ENCODE results near the gene MED27. TPM values are rescaled to one million over a fixed set of nuclear protein-coding genes. Genes with fewer than 3 reads are reported as not detected.

The MED27 gene
- total and polyA plus RNA-seq, 7 donors: 11.9 to 19.7 (median 15.6) TPM

GRCh38 chr9:131815970-131816873 is 263.4 kb downstream of the MED27 start:
- intact Hi-C loops (cut with DNase I): no loop called here
- H3K4me1 ChIP-seq: no peaks in the 10 kb centered on the region
- no peak overlapping the region for H3K27ac ChIP-seq
- H3K9me3 ChIP-seq: no peaks in the 10 kb centered on the region
- DNase-seq: no peak
- H3K4me3 ChIP-seq: no peak overlapping the region
- TF ChIP-seq POLR2A (IDR thresholded peaks at IDR 0.05): no peak
- TF ChIP-seq CTCF (IDR thresholded peaks at IDR 0.05): no peak
- no peak for TF ChIP-seq EP300 (IDR thresholded peaks at IDR 0.05)
- TF ChIP-seq POLR2AphosphoS5 (IDR thresholded peaks at IDR 0.05): no peak
- 45 to 53% methylated on average over 19 of the region's 19 CpGs for WGBS, 2 donors
- no peaks in the 10 kb centered on the region for H3K36me3 ChIP-seq
- H3K27me3 ChIP-seq: peaks cover 0 to 65% (median 24%) of the 10 kb centered on the region in 3 donors

GRCh38 chr9:131814707-131815106 is 265.0 kb downstream of the MED27 start:
- H3K36me3 ChIP-seq: no peaks in the 10 kb centered on the region
- H3K9me3 ChIP-seq: no peaks in the 10 kb centered on the region
- H3K27ac ChIP-seq: no peak overlapping the region
- H3K4me1 ChIP-seq: no peaks in the 10 kb centered on the region
- DNase-seq: no peak
- peaks cover 0 to 58% (median 27%) of the 10 kb centered on the region in 3 donors for H3K27me3 ChIP-seq
- no peak for TF ChIP-seq POLR2AphosphoS5 (IDR thresholded peaks at IDR 0.05)
- TF ChIP-seq CTCF (IDR thresholded peaks at IDR 0.05): no peak
- no peak for TF ChIP-seq EP300 (IDR thresholded peaks at IDR 0.05)
- TF ChIP-seq POLR2A (IDR thresholded peaks at IDR 0.05): no peak
- 92 to 93% methylated on average over 6 of the region's 6 CpGs for WGBS, 2 donors
- intact Hi-C loops (cut with DNase I): no loop called here
- H3K4me3 ChIP-seq: no peak overlapping the region

DNA sequence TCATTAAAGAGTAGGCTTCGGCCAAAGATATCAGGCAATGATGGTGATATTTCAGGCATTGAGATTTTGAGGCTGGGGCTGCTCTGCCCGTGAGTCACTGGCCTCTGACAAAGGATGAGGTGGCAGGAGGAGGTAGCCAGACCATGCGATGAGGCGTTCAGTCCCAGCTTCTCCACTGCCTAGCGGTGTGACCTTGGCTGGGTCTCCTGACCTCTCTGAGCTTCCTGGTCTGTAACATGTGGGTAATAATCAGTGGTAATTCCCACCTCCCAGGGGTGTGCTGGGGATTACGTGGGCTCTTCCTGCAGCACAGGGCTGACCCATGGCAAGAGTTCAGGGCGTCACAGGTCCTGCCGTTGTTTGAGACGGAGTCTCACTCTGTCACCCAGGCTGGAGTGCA is 266.6 kb downstream of the MED27 start:
- 76 to 84% methylated on average over 9 of the region's 9 CpGs for WGBS, 2 donors
- TF ChIP-seq POLR2AphosphoS5 (IDR thresholded peaks at IDR 0.05) (no peak), POLR2A (IDR thresholded peaks at IDR 0.05) (no peak), EP300 (IDR thresholded peaks at IDR 0.05) (no peak), CTCF (IDR thresholded peaks at IDR 0.05) (no peak)
- H3K27me3 ChIP-seq: peaks cover 0 to 69% (median 39%) of the 10 kb centered on the region in 3 donors

GRCh38 chr9:131812116-131812790 is 267.4 kb downstream of the MED27 start:
- H3K4me1 ChIP-seq: no peaks in the 10 kb centered on the region
- H3K4me3 ChIP-seq: no peak overlapping the region
- intact Hi-C loops (cut with DNase I): no loop called here
- H3K27ac ChIP-seq: no peak overlapping the region
- H3K27me3 ChIP-seq: peaks cover 0 to 72% (median 39%) of the 10 kb centered on the region in 3 donors
- 81 to 84% methylated on average over 23 of the region's 23 CpGs for WGBS, 2 donors
- H3K9me3 ChIP-seq: no peaks in the 10 kb centered on the region
- DNase-seq: no peak
- no peaks in the 10 kb centered on the region for H3K36me3 ChIP-seq
- no peak for TF ChIP-seq POLR2AphosphoS5 (IDR thresholded peaks at IDR 0.05)
- TF ChIP-seq CTCF (IDR thresholded peaks at IDR 0.05): no peak
- no peak for TF ChIP-seq POLR2A (IDR thresholded peaks at IDR 0.05)
- no peak for TF ChIP-seq EP300 (IDR thresholded peaks at IDR 0.05)

More for the DNA sequence above, 266.6 kb downstream of the MED27 start:
- Histone ChIP-seq H3K9me3 (no peaks in the 10 kb centered on the region), H3K4me1 (no peaks in the 10 kb centered on the region), H3K4me3 (no peak overlapping the region), H3K27ac (no peak overlapping the region), H3K36me3 (no peaks in the 10 kb centered on the region)
- no peak for DNase-seq
- intact Hi-C loops (cut with DNase I): no loop called here

Measured in sigmoid colon (tissue), 7 donors.